HepG2 (cell line): ENCODE measurements around the gene ADGRE3.

Experiments
- CREBL2 ChIP-seq: sonication (generic); formaldehyde crosslinking; IDR thresholded peaks from 2 replicates; pipeline ENCODE4 v1.8.1; 2023; ENCODE audit warnings: missing genetic modification reagents, mild to moderate bottlenecking, borderline replicate concordance
- CTCF ChIP-seq: sonication (generic); formaldehyde crosslinking; IDR thresholded peaks from 2 replicates; pipeline ENCODE4 v1.5.0; 2020; ENCODE audit warnings: mild to moderate bottlenecking, missing genetic modification reagents, moderate library complexity
- NFIC ChIP-seq: IDR thresholded peaks from 2 replicates; pipeline ENCODE4 v1.6.1; 2012; ENCODE audit warnings: mild to moderate bottlenecking, low read length, inconsistent platforms
- POLR2AphosphoS5 ChIP-seq: IDR thresholded peaks from 2 replicates; pipeline ENCODE4 v1.6.1; 2012; ENCODE audit warnings: low read depth, low read length
- ZNF639 ChIP-seq: conservative IDR thresholded peaks from 2 replicates; pipeline ENCODE4 v1.6.1; 2018; ENCODE audit warnings: missing genetic modification reagents
- ZSCAN9 ChIP-seq: IDR thresholded peaks from 2 replicates; pipeline ENCODE4 v1.6.1; 2016; ENCODE audit warnings: borderline replicate concordance

GRCh38 chr19:14722127-14722526, 47.5 kb upstream of the ADGRE3 start:
- TF ChIP-seq POLR2AphosphoS5 (no peak), NFIC (no peak), CREBL2 (no peak), ZNF639 (CRISPR knock-in tag) (no peak), CTCF (CRISPR knock-in tag) (no peak), ZSCAN9 (CRISPR knock-in tag) (no peak)
